ENCODE data around the gene SLC35F4. TPM values are rescaled to one million over a fixed set of nuclear protein-coding genes. Genes with fewer than 3 reads are reported as not detected.
"Not testable (repeated sequence)": the region's sequence is repeated elsewhere in the genome, so short reads cannot be mapped to it uniquely, and the experiment has no call there.

Gene SLC35F4
- total RNA-seq, 2 donors from 2014 or later: not detected

- no peak overlapping the region for H3K4me3 Mint-ChIP-seq
- no peak for DNase-seq
- no peaks in the 10 kb centered on the region for H3K9me3 ChIP-seq (ENCODE audit: control insufficient read depth, low read length, poor library complexity, severe bottlenecking)
- H3K27ac Mint-ChIP-seq: no peak overlapping the region
- no peak for ATAC-seq
- H3K4me1 Mint-ChIP-seq: no peaks in the 10 kb centered on the region
- H3K27me3 Mint-ChIP-seq: peaks cover 12% of the 10 kb centered on the region
- no peaks in the 10 kb centered on the region for H3K36me3 Mint-ChIP-seq (ENCODE audit: low read depth)
Observed at GRCh38 chr14:57869617-57870016, 3.7 kb upstream of the SLC35F4 start.

GRCh38 chr14:57866199-57866705 is 360 bp upstream of the SLC35F4 start:
- H3K4me1 Mint-ChIP-seq: no peaks in the 10 kb centered on the region
- peaks cover 12% of the 10 kb centered on the region for H3K27me3 Mint-ChIP-seq
- no peak for DNase-seq
- H3K4me3 Mint-ChIP-seq: no peak overlapping the region
- no peaks in the 10 kb centered on the region for H3K36me3 Mint-ChIP-seq (ENCODE audit: low read depth)
- no peaks in the 10 kb centered on the region for H3K9me3 ChIP-seq (ENCODE audit: control insufficient read depth, low read length, poor library complexity, severe bottlenecking)
- no peak for ATAC-seq
- H3K27ac Mint-ChIP-seq: no peak overlapping the region

GRCh38 chr14:57865066-57865402 is 858 bp downstream of the SLC35F4 start:
- H3K4me1 Mint-ChIP-seq: no peaks in the 10 kb centered on the region
- DNase-seq (no peak), ATAC-seq (no peak)
- no peaks in the 10 kb centered on the region for H3K9me3 ChIP-seq (ENCODE audit: control insufficient read depth, low read length, poor library complexity, severe bottlenecking)
- H3K27me3 Mint-ChIP-seq: peaks cover 12% of the 10 kb centered on the region
- no peaks in the 10 kb centered on the region for H3K36me3 Mint-ChIP-seq (ENCODE audit: low read depth)
- no peak overlapping the region for H3K4me3 Mint-ChIP-seq
- H3K27ac Mint-ChIP-seq: no peak overlapping the region

- Mint-ChIP-seq H3K4me1 (no peaks in the 10 kb centered on the region), H3K27me3 (peaks cover 12% of the 10 kb centered on the region), H3K36me3 (ENCODE audit: low read depth) (no peaks in the 10 kb centered on the region), H3K27ac (no peak overlapping the region), H3K4me3 (no peak overlapping the region)
- H3K9me3 ChIP-seq (ENCODE audit: control insufficient read depth, low read length, poor library complexity, severe bottlenecking): no peaks in the 10 kb centered on the region
- DNase-seq (no peak), ATAC-seq (no peak)
Observed at GRCh38 chr14:57864659-57865058, 1.2 kb downstream of the SLC35F4 start.

- no peak for DNase-seq
- Mint-ChIP-seq H3K36me3 (ENCODE audit: low read depth) (no peaks in the 10 kb centered on the region), H3K27me3 (peaks cover 12% of the 10 kb centered on the region), H3K4me1 (no peaks in the 10 kb centered on the region), H3K4me3 (no peak overlapping the region), H3K27ac (no peak overlapping the region)
- no peaks in the 10 kb centered on the region for H3K9me3 ChIP-seq (ENCODE audit: control insufficient read depth, low read length, poor library complexity, severe bottlenecking)
- no peak for ATAC-seq
Observed at GRCh38 chr14:57863471-57863870, 2.4 kb downstream of the SLC35F4 start.

GRCh38 chr14:57855666-57856065 is 10.2 kb downstream of the SLC35F4 start:
- not testable (repeated sequence) for H3K27me3 Mint-ChIP-seq; H3K4me1 Mint-ChIP-seq; H3K9me3 ChIP-seq (ENCODE audit: control insufficient read depth, low read length, poor library complexity, severe bottlenecking); ATAC-seq; H3K27ac Mint-ChIP-seq; DNase-seq; H3K36me3 Mint-ChIP-seq (ENCODE audit: low read depth); H3K4me3 Mint-ChIP-seq

GRCh38 chr14:57854571-57854970 is 11.3 kb downstream of the SLC35F4 start:
- Mint-ChIP-seq H3K4me1 (no peaks in the 10 kb centered on the region), H3K27ac (no peak overlapping the region), H3K27me3 (no peaks in the 10 kb centered on the region), H3K36me3 (ENCODE audit: low read depth) (no peaks in the 10 kb centered on the region), H3K4me3 (no peak overlapping the region)
- DNase-seq (no peak), ATAC-seq (no peak)
- H3K9me3 ChIP-seq (ENCODE audit: control insufficient read depth, low read length, poor library complexity, severe bottlenecking): no peaks in the 10 kb centered on the region

- Mint-ChIP-seq H3K27ac (no peak overlapping the region), H3K27me3 (no peaks in the 10 kb centered on the region), H3K4me3 (no peak overlapping the region), H3K4me1 (no peaks in the 10 kb centered on the region), H3K36me3 (ENCODE audit: low read depth) (no peaks in the 10 kb centered on the region)
- no peak for ATAC-seq
- no peak for DNase-seq
- H3K9me3 ChIP-seq (ENCODE audit: control insufficient read depth, low read length, poor library complexity, severe bottlenecking): no peaks in the 10 kb centered on the region
Observed at GRCh38 chr14:57851354-57851753, 14.5 kb downstream of the SLC35F4 start.

- Mint-ChIP-seq H3K4me3 (no peak overlapping the region), H3K4me1 (no peaks in the 10 kb centered on the region), H3K27ac (no peak overlapping the region), H3K36me3 (ENCODE audit: low read depth) (no peaks in the 10 kb centered on the region), H3K27me3 (no peaks in the 10 kb centered on the region)
- H3K9me3 ChIP-seq (ENCODE audit: control insufficient read depth, low read length, poor library complexity, severe bottlenecking): no peaks in the 10 kb centered on the region
- DNase-seq (no peak), ATAC-seq (no peak)
Observed at GRCh38 chr14:57848786-57849185, 17.1 kb downstream of the SLC35F4 start.

- Mint-ChIP-seq H3K36me3 (ENCODE audit: low read depth) (no peaks in the 10 kb centered on the region), H3K27me3 (no peaks in the 10 kb centered on the region), H3K4me1 (no peaks in the 10 kb centered on the region), H3K27ac (no peak overlapping the region), H3K4me3 (no peak overlapping the region)
- ATAC-seq: no peak
- DNase-seq: no peak
- no peaks in the 10 kb centered on the region for H3K9me3 ChIP-seq (ENCODE audit: control insufficient read depth, low read length, poor library complexity, severe bottlenecking)
Observed at GRCh38 chr14:57848353-57848752, 17.5 kb downstream of the SLC35F4 start.

- H3K9me3 ChIP-seq (ENCODE audit: control insufficient read depth, low read length, poor library complexity, severe bottlenecking): no peaks in the 10 kb centered on the region
- ATAC-seq (no peak), DNase-seq (no peak)
- H3K4me3 Mint-ChIP-seq: no peak overlapping the region
- H3K36me3 Mint-ChIP-seq (ENCODE audit: low read depth): no peaks in the 10 kb centered on the region
- H3K4me1 Mint-ChIP-seq: no peaks in the 10 kb centered on the region
- no peak overlapping the region for H3K27ac Mint-ChIP-seq
- no peaks in the 10 kb centered on the region for H3K27me3 Mint-ChIP-seq
Observed at GRCh38 chr14:57847706-57848105, 18.2 kb downstream of the SLC35F4 start.

- Mint-ChIP-seq H3K4me3 (no peak overlapping the region), H3K27me3 (no peaks in the 10 kb centered on the region), H3K36me3 (ENCODE audit: low read depth) (no peaks in the 10 kb centered on the region), H3K4me1 (no peaks in the 10 kb centered on the region), H3K27ac (no peak overlapping the region)
- no peak for ATAC-seq
- H3K9me3 ChIP-seq (ENCODE audit: control insufficient read depth, low read length, poor library complexity, severe bottlenecking): no peaks in the 10 kb centered on the region
- no peak for DNase-seq
Observed at GRCh38 chr14:57847096-57847495, 18.8 kb downstream of the SLC35F4 start.

GRCh38 chr14:57846596-57846995 is 19.3 kb downstream of the SLC35F4 start:
- Mint-ChIP-seq H3K36me3 (ENCODE audit: low read depth) (no peaks in the 10 kb centered on the region), H3K27me3 (no peaks in the 10 kb centered on the region), H3K4me3 (no peak overlapping the region), H3K4me1 (no peaks in the 10 kb centered on the region), H3K27ac (no peak overlapping the region)
- ATAC-seq: no peak
- DNase-seq: no peak
- no peaks in the 10 kb centered on the region for H3K9me3 ChIP-seq (ENCODE audit: control insufficient read depth, low read length, poor library complexity, severe bottlenecking)

GRCh38 chr14:57845802-57846531 is 19.9 kb downstream of the SLC35F4 start:
- ATAC-seq: no peak

More at GRCh38 chr14:57845802-57846531, 19.9 kb downstream of the SLC35F4 start:
- Mint-ChIP-seq H3K36me3 (ENCODE audit: low read depth) (no peaks in the 10 kb centered on the region), H3K4me3 (no peak overlapping the region), H3K27me3 (no peaks in the 10 kb centered on the region), H3K27ac (no peak overlapping the region), H3K4me1 (no peaks in the 10 kb centered on the region)
- no peak for DNase-seq
- no peaks in the 10 kb centered on the region for H3K9me3 ChIP-seq (ENCODE audit: control insufficient read depth, low read length, poor library complexity, severe bottlenecking)

Data from T-helper 17 cell (primary cell).